ENCODE results near the gene LRTM2. TPM values are rescaled to one million over a fixed set of nuclear protein-coding genes. Genes with fewer than 3 reads are reported as not detected.

The LRTM2 gene
- total and polyA plus RNA-seq, 2 experiments from 2014 or later, result not detected

DNA sequence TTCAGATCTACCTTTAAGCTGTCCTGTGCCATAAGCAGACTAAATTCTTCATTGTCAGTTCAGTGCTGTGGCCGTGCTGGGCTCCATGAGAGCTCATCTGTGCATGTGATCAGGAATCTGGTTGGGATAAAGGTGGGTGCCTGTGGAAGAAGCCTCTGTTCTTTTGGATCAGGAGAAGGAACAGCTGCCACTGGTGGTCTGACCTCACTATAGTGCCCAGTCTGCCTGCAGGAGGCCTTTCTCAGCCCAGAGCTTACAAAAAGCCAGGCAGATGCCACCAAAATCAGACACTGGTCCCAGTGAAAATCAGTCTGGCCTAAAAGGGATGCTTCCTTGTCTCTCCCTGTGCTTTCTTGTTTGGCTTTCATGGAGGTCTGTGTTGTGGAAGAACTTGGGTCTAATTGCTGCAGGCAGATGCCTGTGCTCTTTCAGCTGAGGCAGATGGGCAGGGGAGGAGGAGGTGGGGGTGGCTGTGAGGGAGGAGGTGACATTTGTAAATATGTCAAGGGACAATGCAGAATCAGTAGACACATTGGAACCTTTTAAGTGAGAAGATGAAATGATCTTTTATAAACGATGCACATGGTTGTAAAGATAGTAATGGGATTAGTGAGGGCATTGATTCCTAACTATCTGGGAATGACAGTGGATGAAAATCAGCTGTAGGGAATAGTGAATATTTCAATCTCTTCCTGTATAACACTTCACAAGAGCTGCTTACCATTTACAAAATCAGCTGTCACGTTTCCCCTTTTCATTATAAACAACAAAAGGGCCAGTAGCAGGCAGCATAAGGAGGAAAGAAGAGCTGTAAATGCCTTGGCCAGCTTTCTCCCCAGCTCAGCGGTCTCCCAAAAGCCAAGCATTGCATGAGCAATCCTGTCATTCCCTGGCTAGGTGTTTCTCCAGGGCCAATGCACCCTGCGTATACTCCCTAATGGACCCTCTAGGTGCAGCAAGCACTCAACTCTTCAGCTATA, 53.5 kb downstream of the LRTM2 start:
- H3K9me2 ChIP-seq (replicated peaks; ENCODE audit: insufficient read depth), result no peaks in the 10 kb centered on the region

DNA sequence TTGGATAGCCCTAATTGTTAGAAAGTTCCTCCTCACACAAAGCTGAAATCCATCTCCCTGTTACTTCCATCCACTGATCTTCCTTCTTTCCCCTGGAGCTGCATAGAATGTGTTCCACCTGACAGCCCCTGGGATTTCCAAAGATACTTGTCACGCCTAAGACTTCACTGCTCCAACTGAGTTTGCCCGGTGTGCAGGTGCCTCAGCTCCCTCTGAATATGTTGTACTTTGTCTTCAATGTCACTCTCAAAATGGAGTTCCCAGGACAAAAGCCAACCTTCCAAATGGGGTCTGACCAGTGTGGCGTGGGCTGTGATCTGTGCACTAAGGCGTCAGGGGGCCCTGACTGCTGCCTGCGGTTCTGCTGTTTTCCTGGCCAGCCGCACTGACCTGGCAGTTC, 55.2 kb downstream of the LRTM2 start:
- no peak overlapping the region for H3K4me3 ChIP-seq
- peaks cover 3% of the 10 kb centered on the region for H3K27me3 ChIP-seq
- no peaks in the 10 kb centered on the region for H3K79me2 ChIP-seq
- 94% methylated on average over 6 of the region's 6 CpGs for WGBS (ENCODE audit: low lambda C conversion rate, missing lambda C conversion rate)
- H3K27ac ChIP-seq, result no peak overlapping the region
- H3K9me2 ChIP-seq (replicated peaks; ENCODE audit: insufficient read depth), result no peaks in the 10 kb centered on the region
- H3K4me2 ChIP-seq, result no peak overlapping the region
- no peaks in the 10 kb centered on the region for H3K36me3 ChIP-seq (replicated peaks; ENCODE audit: insufficient read depth, low read depth)
- no peaks in the 10 kb centered on the region for H4K20me1 ChIP-seq (ENCODE audit: insufficient read depth, poor library complexity, severe bottlenecking)
- DNase-seq (ENCODE audit: low spot score), result peak; percentile 0
- H3K4me1 ChIP-seq (ENCODE audit: insufficient read depth), result no peaks in the 10 kb centered on the region
- no peak overlapping the region for H2AFZ ChIP-seq
- TF ChIP-seq, protein P1, sequence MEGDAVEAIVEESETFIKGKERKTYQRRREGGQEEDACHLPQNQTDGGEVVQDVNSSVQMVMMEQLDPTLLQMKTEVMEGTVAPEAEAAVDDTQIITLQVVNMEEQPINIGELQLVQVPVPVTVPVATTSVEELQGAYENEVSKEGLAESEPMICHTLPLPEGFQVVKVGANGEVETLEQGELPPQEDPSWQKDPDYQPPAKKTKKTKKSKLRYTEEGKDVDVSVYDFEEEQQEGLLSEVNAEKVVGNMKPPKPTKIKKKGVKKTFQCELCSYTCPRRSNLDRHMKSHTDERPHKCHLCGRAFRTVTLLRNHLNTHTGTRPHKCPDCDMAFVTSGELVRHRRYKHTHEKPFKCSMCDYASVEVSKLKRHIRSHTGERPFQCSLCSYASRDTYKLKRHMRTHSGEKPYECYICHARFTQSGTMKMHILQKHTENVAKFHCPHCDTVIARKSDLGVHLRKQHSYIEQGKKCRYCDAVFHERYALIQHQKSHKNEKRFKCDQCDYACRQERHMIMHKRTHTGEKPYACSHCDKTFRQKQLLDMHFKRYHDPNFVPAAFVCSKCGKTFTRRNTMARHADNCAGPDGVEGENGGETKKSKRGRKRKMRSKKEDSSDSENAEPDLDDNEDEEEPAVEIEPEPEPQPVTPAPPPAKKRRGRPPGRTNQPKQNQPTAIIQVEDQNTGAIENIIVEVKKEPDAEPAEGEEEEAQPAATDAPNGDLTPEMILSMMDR (IDR thresholded peaks at IDR 0.05; ENCODE audit: poor library complexity), result no peak
- TF ChIP-seq EZH2phosphoT487 (IDR thresholded peaks at IDR 0.05; ENCODE audit: low read depth, severe bottlenecking, unreplicated experiment) (no peak), EZH2 (IDR thresholded peaks at IDR 0.05; ENCODE audit: borderline replicate concordance) (no peak)
- no peaks in the 10 kb centered on the region for H3K9me3 ChIP-seq (ENCODE audit: low read depth)

More for the DNA sequence above, 53.5 kb downstream of the LRTM2 start:
- Histone ChIP-seq H3K27me3 (peaks cover 3% of the 10 kb centered on the region), H3K4me3 (no peak overlapping the region), H3K4me2 (no peak overlapping the region), H4K20me1 (ENCODE audit: insufficient read depth, poor library complexity, severe bottlenecking) (no peaks in the 10 kb centered on the region), H3K36me3 (replicated peaks; ENCODE audit: insufficient read depth, low read depth) (no peaks in the 10 kb centered on the region), H2AFZ (no peak overlapping the region), H3K27ac (no peak overlapping the region), H3K79me2 (no peaks in the 10 kb centered on the region), H3K9me3 (ENCODE audit: low read depth) (no peaks in the 10 kb centered on the region), H3K4me1 (ENCODE audit: insufficient read depth) (no peaks in the 10 kb centered on the region)
- WGBS (ENCODE audit: low lambda C conversion rate, missing lambda C conversion rate), result 69% methylated on average over 5 of the region's 5 CpGs
- TF ChIP-seq EZH2phosphoT487 (IDR thresholded peaks at IDR 0.05; ENCODE audit: low read depth, severe bottlenecking, unreplicated experiment), result no peak
- peak; percentile 2 for DNase-seq (ENCODE audit: low spot score)

DNA sequence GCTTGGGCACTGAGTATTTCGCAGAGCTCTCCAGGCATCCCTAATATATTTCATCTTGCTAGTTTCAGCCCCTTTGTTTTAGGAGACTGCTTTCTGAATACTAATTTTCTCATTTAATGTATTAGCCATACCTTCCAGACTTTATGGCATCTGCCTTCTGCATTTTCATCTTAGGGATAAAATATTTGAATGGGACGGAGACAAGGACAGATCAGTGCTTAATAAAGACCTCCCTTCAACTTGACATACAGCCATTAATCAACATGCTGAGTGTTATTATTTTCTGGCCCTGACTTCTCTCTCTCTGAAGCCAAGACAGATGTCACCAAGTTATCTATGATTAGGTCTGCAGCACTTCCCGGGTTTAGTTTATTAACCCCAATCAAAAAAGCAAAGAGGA, 55.7 kb downstream of the LRTM2 start:
- H3K79me2 ChIP-seq, result no peaks in the 10 kb centered on the region
- no peaks in the 10 kb centered on the region for H3K36me3 ChIP-seq (replicated peaks; ENCODE audit: insufficient read depth, low read depth)
- DNase-seq (ENCODE audit: low spot score), result no peak
- no peaks in the 10 kb centered on the region for H3K9me3 ChIP-seq (ENCODE audit: low read depth)
- no peak overlapping the region for H3K4me3 ChIP-seq
- TF ChIP-seq EZH2 (IDR thresholded peaks at IDR 0.05; ENCODE audit: borderline replicate concordance), result no peak
- TF ChIP-seq, protein P1 (IDR thresholded peaks at IDR 0.05; ENCODE audit: poor library complexity), result no peak
- no peak for TF ChIP-seq EZH2phosphoT487 (IDR thresholded peaks at IDR 0.05; ENCODE audit: low read depth, severe bottlenecking, unreplicated experiment)
- H3K27me3 ChIP-seq, result peaks cover 3% of the 10 kb centered on the region
- WGBS (ENCODE audit: low lambda C conversion rate, missing lambda C conversion rate), result 92% methylated on average over 3 of the region's 3 CpGs
- no peak overlapping the region for H3K27ac ChIP-seq
- H3K9me2 ChIP-seq (replicated peaks; ENCODE audit: insufficient read depth), result no peaks in the 10 kb centered on the region
- no peaks in the 10 kb centered on the region for H3K4me1 ChIP-seq (ENCODE audit: insufficient read depth)
- H3K4me2 ChIP-seq, result no peak overlapping the region
- H2AFZ ChIP-seq, result no peak overlapping the region
- no peaks in the 10 kb centered on the region for H4K20me1 ChIP-seq (ENCODE audit: insufficient read depth, poor library complexity, severe bottlenecking)

DNA sequence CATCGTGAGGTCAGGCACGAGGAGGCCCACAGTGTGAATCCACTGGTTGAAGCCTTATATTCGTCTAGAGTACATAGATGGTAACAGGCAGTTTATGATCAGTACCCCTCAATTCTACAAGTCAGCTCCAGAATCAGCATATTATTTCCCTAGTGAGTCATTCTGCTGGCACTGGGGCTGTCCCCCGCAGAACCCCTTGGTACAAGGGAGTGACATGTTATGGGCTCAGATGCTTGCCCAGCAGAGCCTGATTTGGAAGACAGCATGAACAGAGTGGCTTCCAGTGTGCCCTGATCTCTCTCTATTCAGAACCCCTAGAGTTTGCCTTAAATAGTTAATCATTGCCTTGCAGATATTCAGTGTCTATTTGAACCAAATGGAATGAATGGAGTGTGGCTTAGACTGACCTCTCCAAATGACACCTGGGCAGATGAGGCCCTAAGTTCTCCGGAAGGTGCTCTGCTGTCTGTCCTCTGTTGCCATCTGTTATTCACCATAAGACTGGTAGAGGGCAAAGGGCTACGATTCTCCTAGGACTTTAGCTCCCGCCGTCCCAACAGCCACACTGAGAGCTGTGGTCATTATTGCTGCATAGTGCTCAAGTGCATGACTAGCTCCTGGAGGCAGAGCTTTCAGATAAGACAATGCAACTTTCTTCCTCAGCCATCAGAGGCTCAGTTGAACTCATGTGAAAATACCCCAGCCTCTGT, 57.0 kb downstream of the LRTM2 start:
- no peak overlapping the region for H2AFZ ChIP-seq
- 87% methylated on average over 8 of the region's 8 CpGs for WGBS (ENCODE audit: low lambda C conversion rate, missing lambda C conversion rate)
- no peaks in the 10 kb centered on the region for H3K9me3 ChIP-seq (ENCODE audit: low read depth)

More for the DNA sequence above, 57.0 kb downstream of the LRTM2 start:
- H3K4me2 ChIP-seq, result no peak overlapping the region
- DNase-seq (ENCODE audit: low spot score), result peak; percentile 5
- TF ChIP-seq EZH2 (IDR thresholded peaks at IDR 0.05; ENCODE audit: borderline replicate concordance) (no peak), EZH2phosphoT487 (IDR thresholded peaks at IDR 0.05; ENCODE audit: low read depth, severe bottlenecking, unreplicated experiment) (no peak)
- TF ChIP-seq, protein P1 (IDR thresholded peaks at IDR 0.05; ENCODE audit: poor library complexity), result no peak
- H3K27me3 ChIP-seq, result peaks cover 3% of the 10 kb centered on the region
- H3K36me3 ChIP-seq (replicated peaks; ENCODE audit: insufficient read depth, low read depth), result no peaks in the 10 kb centered on the region
- no peak overlapping the region for H3K4me3 ChIP-seq
- H3K9me2 ChIP-seq (replicated peaks; ENCODE audit: insufficient read depth), result no peaks in the 10 kb centered on the region
- no peaks in the 10 kb centered on the region for H3K79me2 ChIP-seq
- H3K27ac ChIP-seq, result no peak overlapping the region
- H3K4me1 ChIP-seq (ENCODE audit: insufficient read depth), result no peaks in the 10 kb centered on the region
- H4K20me1 ChIP-seq (ENCODE audit: insufficient read depth, poor library complexity, severe bottlenecking), result no peaks in the 10 kb centered on the region
